ENCODE results near the gene TP53BP1.

DNA sequence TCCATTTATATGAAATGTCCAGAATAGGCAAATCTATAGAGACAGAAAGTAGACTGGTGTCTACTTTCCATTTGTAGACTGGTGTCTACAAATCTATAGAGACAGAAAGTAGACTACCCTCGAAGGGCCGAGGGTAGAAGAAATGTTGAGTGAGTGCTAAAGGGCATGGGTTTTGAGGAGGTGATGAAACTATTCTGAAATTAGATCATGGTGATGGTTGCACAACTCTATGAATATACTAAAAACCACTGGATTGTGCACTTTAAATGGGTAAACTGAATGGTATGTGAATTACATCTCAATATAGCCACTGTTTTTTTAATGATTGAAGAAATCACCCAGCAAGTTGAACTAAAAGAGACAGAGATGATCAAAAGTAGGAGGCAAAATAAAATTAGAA lies 27.9 kb downstream of the TP53BP1 start:
- TF ChIP-seq, protein P1, sequence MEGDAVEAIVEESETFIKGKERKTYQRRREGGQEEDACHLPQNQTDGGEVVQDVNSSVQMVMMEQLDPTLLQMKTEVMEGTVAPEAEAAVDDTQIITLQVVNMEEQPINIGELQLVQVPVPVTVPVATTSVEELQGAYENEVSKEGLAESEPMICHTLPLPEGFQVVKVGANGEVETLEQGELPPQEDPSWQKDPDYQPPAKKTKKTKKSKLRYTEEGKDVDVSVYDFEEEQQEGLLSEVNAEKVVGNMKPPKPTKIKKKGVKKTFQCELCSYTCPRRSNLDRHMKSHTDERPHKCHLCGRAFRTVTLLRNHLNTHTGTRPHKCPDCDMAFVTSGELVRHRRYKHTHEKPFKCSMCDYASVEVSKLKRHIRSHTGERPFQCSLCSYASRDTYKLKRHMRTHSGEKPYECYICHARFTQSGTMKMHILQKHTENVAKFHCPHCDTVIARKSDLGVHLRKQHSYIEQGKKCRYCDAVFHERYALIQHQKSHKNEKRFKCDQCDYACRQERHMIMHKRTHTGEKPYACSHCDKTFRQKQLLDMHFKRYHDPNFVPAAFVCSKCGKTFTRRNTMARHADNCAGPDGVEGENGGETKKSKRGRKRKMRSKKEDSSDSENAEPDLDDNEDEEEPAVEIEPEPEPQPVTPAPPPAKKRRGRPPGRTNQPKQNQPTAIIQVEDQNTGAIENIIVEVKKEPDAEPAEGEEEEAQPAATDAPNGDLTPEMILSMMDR (IDR thresholded peaks at IDR 0.05; ENCODE audit: low read length), result no peak
- TF ChIP-seq EZH2 (IDR thresholded peaks at IDR 0.05; ENCODE audit: borderline replicate concordance, low read length), result no peak

All from OCI-LY1 (cell line).